GM12878 (cell line): ENCODE results near the gene ADAMTS18.

Source experiments
- CTCF ChIP-seq, 3 experiments: IDR thresholded peaks in 2 of 3; conservative IDR thresholded peaks in 1 of 3; 2 replicates each; pipeline ENCODE4 v1.5.1; 2011; ENCODE audit warnings: low read depth in 3 of 3, low read length in 3 of 3, mild to moderate bottlenecking in 3 of 3, control low read depth in 2 of 3, moderate library complexity in 2 of 3, inconsistent platforms in 1 of 3, mixed read lengths in 1 of 3; ENCODE audit not compliant: control insufficient read depth in 2 of 3, insufficient read depth in 1 of 3; ENCODE audit errors: extremely low read depth in 1 of 3
- EP300 ChIP-seq, 2 experiments: fragments of 150-350 bp in 1 of 2; IDR thresholded peaks; 2 replicates each; pipeline ENCODE4 v1.6.1; 2011 to 2012; ENCODE audit warnings: low read depth in 2 of 2, low read length in 2 of 2, borderline replicate concordance in 1 of 2, improper control_type of control experiment in 1 of 2, inconsistent platforms in 1 of 2; ENCODE audit not compliant: control insufficient read depth in 1 of 2
- HDAC2 ChIP-seq: fragments of 200-600 bp; sonication (generic); IDR thresholded peaks from 2 replicates; pipeline ENCODE4 v1.6.1; 2017
- MXI1 ChIP-seq: fragments of 150-350 bp; IDR thresholded peaks from 2 replicates; pipeline ENCODE4 v1.6.1; 2011; ENCODE audit warnings: low read depth, mild to moderate bottlenecking, inconsistent platforms, low read length, improper control_type of control experiment
- POLR2A ChIP-seq: IDR thresholded peaks from 2 replicates; pipeline ENCODE4 v1.6.1; 2011; ENCODE audit warnings: low read depth, mild to moderate bottlenecking, low read length
- POLR2AphosphoS5 ChIP-seq: IDR thresholded peaks from 2 replicates; pipeline ENCODE4 v1.6.1; 2011; ENCODE audit warnings: mild to moderate bottlenecking, low read length, inconsistent platforms
- RCOR1 ChIP-seq: conservative IDR thresholded peaks from 2 replicates; pipeline ENCODE4 v1.6.1; 2012; ENCODE audit warnings: low read depth, low read length, improper control_type of control experiment
- SIN3A ChIP-seq: IDR thresholded peaks from 2 replicates; pipeline ENCODE4 v1.6.1; 2012; ENCODE audit warnings: low read depth, low read length, improper control_type of control experiment
- SREBF1 ChIP-seq: IDR thresholded peaks from 2 replicates; pipeline ENCODE4 v1.6.1; 2012; ENCODE audit warnings: mild to moderate bottlenecking, low read length
- ZNF207 ChIP-seq: fragments of 450-650 bp; IDR thresholded peaks from 2 replicates; pipeline ENCODE4 v1.6.1; 2014; ENCODE audit warnings: antibody characterized with exemption, mild to moderate bottlenecking, borderline replicate concordance
- ZSCAN29 ChIP-seq: fragments of 450-650 bp; IDR thresholded peaks from 2 replicates; pipeline ENCODE4 v1.6.1; 2017; ENCODE audit warnings: mild to moderate bottlenecking, moderate library complexity
- ZZZ3 ChIP-seq: IDR thresholded peaks from 2 replicates; pipeline ENCODE4 v1.6.1; 2011; ENCODE audit warnings: low read depth; ENCODE audit not compliant: control insufficient read depth, insufficient read length

- TF ChIP-seq EP300 (IDR thresholded peaks at IDR 0.05; ENCODE audit: borderline replicate concordance in 1 of 2, control insufficient read depth in 1 of 2, low read depth in 2 of 2, low read length in 2 of 2), result no peak
- TF ChIP-seq ZNF207, result no peak
- no peak for TF ChIP-seq ZSCAN29
- TF ChIP-seq POLR2A, result no peak
- TF ChIP-seq POLR2AphosphoS5, result no peak
- TF ChIP-seq ZZZ3, result no peak
- TF ChIP-seq MXI1, result no peak
- TF ChIP-seq SREBF1, result no peak
- no peak for TF ChIP-seq CTCF (IDR thresholded peaks at IDR 0.05 in 2 of 3, conservative IDR thresholded peaks at IDR 0.05 in 1 of 3; ENCODE audit: control insufficient read depth in 2 of 3, extremely low read depth in 1 of 3, insufficient read depth in 1 of 3, low read depth in 3 of 3, low read length in 3 of 3)
- no peak for TF ChIP-seq HDAC2
- TF ChIP-seq SIN3A, result no peak
- no peak for TF ChIP-seq RCOR1
Measured at GRCh38 chr16:77317059-77317458, 117.8 kb downstream of the ADAMTS18 start.
